ENCODE results near the gene KLRC2.
"Not testable (repeated sequence)": the region's sequence is repeated elsewhere in the genome, so short reads cannot be mapped to it uniquely, and the experiment has no call there.

Gene KLRC2

GRCh38 chr12:10453156-10453555, 17.3 kb upstream of the KLRC2 start, which contains the start of gene KLRC1:
Gene KLRC1, minus strand, starts transcription at chr12:10453377. Its CDS starts 2,221 bp downstream, at chr12:10451156.
- TF ChIP-seq CTCF (IDR thresholded peaks at IDR 0.05; ENCODE audit: low read length, missing control alignments), result no peak
- no peak within 1 kb of the TSS for H3K4me3 ChIP-seq (replicated peaks; ENCODE audit: low read depth, low read length)
- no peak for DNase-seq (ENCODE audit: low read depth)

GRCh38 chr12:10448236-10448635, 12.4 kb upstream of the KLRC2 start:
- H3K4me3 ChIP-seq (replicated peaks; ENCODE audit: low read depth, low read length), result no peak overlapping the region
- DNase-seq (ENCODE audit: low read depth), result no peak
- TF ChIP-seq CTCF (IDR thresholded peaks at IDR 0.05; ENCODE audit: low read length, missing control alignments), result no peak

GRCh38 chr12:10446052-10446451, 10.2 kb upstream of the KLRC2 start:
- H3K4me3 ChIP-seq (replicated peaks; ENCODE audit: low read depth, low read length); DNase-seq (ENCODE audit: low read depth): not testable (repeated sequence)

GRCh38 chr12:10441144-10441543, 5.3 kb upstream of the KLRC2 start:
- not testable (repeated sequence) for DNase-seq (ENCODE audit: low read depth); H3K4me3 ChIP-seq (replicated peaks; ENCODE audit: low read depth, low read length)

- not testable (repeated sequence) for DNase-seq (ENCODE audit: low read depth); H3K4me3 ChIP-seq (replicated peaks; ENCODE audit: low read depth, low read length)
Observed at GRCh38 chr12:10439608-10440274, 3.9 kb upstream of the KLRC2 start.

GRCh38 chr12:10437601-10438000, 1.8 kb upstream of the KLRC2 start:
- H3K4me3 ChIP-seq (replicated peaks; ENCODE audit: low read depth, low read length); DNase-seq (ENCODE audit: low read depth): not testable (repeated sequence)

GRCh38 chr12:10430623-10431022, 5.2 kb downstream of the KLRC2 start:
- not testable (repeated sequence) for DNase-seq (ENCODE audit: low read depth)

GRCh38 chr12:10425938-10426337, 9.9 kb downstream of the KLRC2 start:
- not testable (repeated sequence) for DNase-seq (ENCODE audit: low read depth); H3K4me3 ChIP-seq (replicated peaks; ENCODE audit: low read depth, low read length)

More at GRCh38 chr12:10430623-10431022, 5.2 kb downstream of the KLRC2 start:
- H3K4me3 ChIP-seq (replicated peaks; ENCODE audit: low read depth, low read length), result not testable (repeated sequence)

GRCh38 chr12:10424260-10424899, 11.4 kb downstream of the KLRC2 start:
- H3K4me3 ChIP-seq (replicated peaks; ENCODE audit: low read depth, low read length); DNase-seq (ENCODE audit: low read depth): not testable (repeated sequence)

GRCh38 chr12:10422159-10422558, 13.7 kb downstream of the KLRC2 start:
- not testable (repeated sequence) for DNase-seq (ENCODE audit: low read depth); H3K4me3 ChIP-seq (replicated peaks; ENCODE audit: low read depth, low read length)

- not testable (repeated sequence) for DNase-seq (ENCODE audit: low read depth); H3K4me3 ChIP-seq (replicated peaks; ENCODE audit: low read depth, low read length)
Observed at GRCh38 chr12:10420334-10420733, 15.5 kb downstream of the KLRC2 start, which contains the start of gene KLRC3. Gene KLRC3, minus strand, starts transcription at chr12:10420595. Its CDS starts 45 bp downstream, at chr12:10420550.

GRCh38 chr12:10409392-10409791, 26.4 kb downstream of the KLRC2 start, which contains the start of gene KLRC4:
Gene KLRC4, minus strand, starts transcription at chr12:10409757. Its CDS starts 182 bp downstream, at chr12:10409575.
- peak; percentile 19 for DNase-seq (ENCODE audit: low read depth)
- no peak within 1 kb of the TSS for H3K4me3 ChIP-seq (replicated peaks; ENCODE audit: low read depth, low read length)

More at GRCh38 chr12:10409392-10409791, 26.4 kb downstream of the KLRC2 start, which contains the start of gene KLRC4:
- no peak for TF ChIP-seq CTCF (IDR thresholded peaks at IDR 0.05; ENCODE audit: low read length, missing control alignments)

Measured in fibroblast of pulmonary artery (primary cell).